ENCODE data around the gene SAMD4A.

GRCh38 chr14:54680651-54681050 lies 113.7 kb downstream of the SAMD4A start:
- TF ChIP-seq, protein P1, sequence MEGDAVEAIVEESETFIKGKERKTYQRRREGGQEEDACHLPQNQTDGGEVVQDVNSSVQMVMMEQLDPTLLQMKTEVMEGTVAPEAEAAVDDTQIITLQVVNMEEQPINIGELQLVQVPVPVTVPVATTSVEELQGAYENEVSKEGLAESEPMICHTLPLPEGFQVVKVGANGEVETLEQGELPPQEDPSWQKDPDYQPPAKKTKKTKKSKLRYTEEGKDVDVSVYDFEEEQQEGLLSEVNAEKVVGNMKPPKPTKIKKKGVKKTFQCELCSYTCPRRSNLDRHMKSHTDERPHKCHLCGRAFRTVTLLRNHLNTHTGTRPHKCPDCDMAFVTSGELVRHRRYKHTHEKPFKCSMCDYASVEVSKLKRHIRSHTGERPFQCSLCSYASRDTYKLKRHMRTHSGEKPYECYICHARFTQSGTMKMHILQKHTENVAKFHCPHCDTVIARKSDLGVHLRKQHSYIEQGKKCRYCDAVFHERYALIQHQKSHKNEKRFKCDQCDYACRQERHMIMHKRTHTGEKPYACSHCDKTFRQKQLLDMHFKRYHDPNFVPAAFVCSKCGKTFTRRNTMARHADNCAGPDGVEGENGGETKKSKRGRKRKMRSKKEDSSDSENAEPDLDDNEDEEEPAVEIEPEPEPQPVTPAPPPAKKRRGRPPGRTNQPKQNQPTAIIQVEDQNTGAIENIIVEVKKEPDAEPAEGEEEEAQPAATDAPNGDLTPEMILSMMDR (IDR thresholded peaks at IDR 0.05), result no peak
- no peak for TF ChIP-seq POLR2A (IDR thresholded peaks at IDR 0.05)
